Epithelial cell of prostate (primary cell): Measurements from ENCODE around the gene CREM.
"Not testable (repeated sequence)": the region's sequence is repeated elsewhere in the genome, so short reads cannot be mapped to it uniquely, and the experiment has no call there.

Experiments used
- DNase-seq: peaks from one replicate; pipeline ENCODE4 v3.0.0-alpha.2; 2011; ENCODE audit warnings: low read depth, low spot score
- H3K27ac ChIP-seq: fragments of 450-650 bp; 2 replicates; pipeline ENCODE4 v1.5.1; 2017; ENCODE audit warnings: mild to moderate bottlenecking

Gene CREM

GRCh38 chr10:35215107-35215506, 88.5 kb downstream of the CREM start:
- no peak for DNase-seq

GRCh38 chr10:35216303-35216905, 89.8 kb downstream of the CREM start:
- no peak overlapping the region for H3K27ac ChIP-seq

More at GRCh38 chr10:35215107-35215506, 88.5 kb downstream of the CREM start:
- no peak overlapping the region for H3K27ac ChIP-seq

DNA sequence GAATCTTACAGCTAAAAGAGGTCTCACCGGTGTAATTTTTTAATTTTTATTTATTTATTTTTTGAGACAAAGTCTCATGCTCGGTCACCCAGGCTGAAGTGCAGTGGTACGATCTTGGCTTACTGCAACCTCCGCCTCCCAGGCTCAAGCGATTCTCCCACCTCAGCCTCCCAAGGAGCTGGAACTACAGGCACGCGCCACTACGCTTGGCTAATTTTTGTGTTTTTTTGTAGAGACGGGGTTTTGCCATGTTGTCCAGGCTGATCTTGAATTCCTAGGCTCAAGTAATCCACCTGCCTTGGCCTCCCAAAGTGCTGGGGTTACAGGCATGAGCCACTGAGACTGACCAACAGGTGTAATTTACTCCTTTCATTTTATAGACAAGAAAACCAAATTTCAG, 90.3 kb downstream of the CREM start:
- DNase-seq, H3K27ac ChIP-seq: not testable (repeated sequence)

More at GRCh38 chr10:35216303-35216905, 89.8 kb downstream of the CREM start:
- no peak for DNase-seq

- no peak overlapping the region for H3K27ac ChIP-seq
- DNase-seq = no peak
Measured at GRCh38 chr10:35217455-35217854, 90.8 kb downstream of the CREM start.

GRCh38 chr10:35218339-35218955, 91.8 kb downstream of the CREM start:
- no peak overlapping the region for H3K27ac ChIP-seq

DNA sequence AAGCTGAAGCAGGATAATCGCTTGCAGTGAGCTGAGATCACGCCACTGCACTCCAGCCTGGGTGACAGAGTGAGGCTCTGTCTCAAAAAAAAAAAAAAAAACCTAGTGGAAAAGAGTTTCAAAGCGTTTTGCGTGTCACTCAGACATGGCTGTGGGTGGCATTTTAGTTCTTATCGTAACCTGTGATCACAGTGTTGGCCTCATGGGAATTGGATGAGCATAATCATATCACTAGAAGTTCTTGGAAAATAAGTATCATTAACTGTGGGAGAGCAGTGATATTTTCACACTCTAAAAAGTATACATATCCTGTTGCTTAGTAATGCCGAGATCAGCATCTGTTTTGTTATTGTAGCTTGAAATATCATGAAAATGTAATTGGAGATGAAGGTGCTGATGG, 92.6 kb downstream of the CREM start:
- no peak overlapping the region for H3K27ac ChIP-seq
- no peak for DNase-seq

More at GRCh38 chr10:35218339-35218955, 91.8 kb downstream of the CREM start:
- no peak for DNase-seq

- DNase-seq = no peak
Measured at GRCh38 chr10:35219891-35220890, 93.5 kb downstream of the CREM start.

DNA sequence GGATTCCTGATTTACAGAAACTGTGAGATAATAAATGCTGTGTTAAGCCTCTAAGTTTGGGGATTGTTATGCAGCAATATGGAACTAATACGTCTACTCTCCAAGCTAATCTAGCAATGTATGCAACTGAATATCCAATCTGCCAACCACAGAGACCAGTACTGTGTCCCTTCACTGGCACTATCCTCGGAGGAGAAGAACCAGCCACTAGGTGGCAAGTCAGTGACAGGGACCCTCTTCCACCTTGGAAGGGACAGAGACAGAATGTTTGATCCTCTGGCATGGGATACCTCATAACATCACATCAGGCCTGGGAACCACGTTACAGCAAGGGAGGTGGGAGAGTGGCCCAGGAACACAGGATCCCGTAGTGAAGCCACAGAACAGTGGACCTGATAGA, 96.4 kb downstream of the CREM start:
- DNase-seq = no peak
- no peak overlapping the region for H3K27ac ChIP-seq

More at GRCh38 chr10:35219891-35220890, 93.5 kb downstream of the CREM start:
- H3K27ac ChIP-seq = no peak overlapping the region

GRCh38 chr10:35224045-35224740, 97.5 kb downstream of the CREM start:
- no peak for DNase-seq
- no peak overlapping the region for H3K27ac ChIP-seq

GRCh38 chr10:35225204-35225603, 98.6 kb downstream of the CREM start:
- peak; percentile 5 for DNase-seq
- peak overlapping the region; percentile 15 for H3K27ac ChIP-seq

GRCh38 chr10:35226507-35226906, 99.9 kb downstream of the CREM start:
- DNase-seq = no peak
- no peak overlapping the region for H3K27ac ChIP-seq

- no peak for DNase-seq
- H3K27ac ChIP-seq = no peak overlapping the region
Measured at GRCh38 chr10:35228058-35228457, 101.4 kb downstream of the CREM start.

- no peak for DNase-seq
- H3K27ac ChIP-seq = no peak overlapping the region
Measured at GRCh38 chr10:35231646-35232045, 105.0 kb downstream of the CREM start.

DNA sequence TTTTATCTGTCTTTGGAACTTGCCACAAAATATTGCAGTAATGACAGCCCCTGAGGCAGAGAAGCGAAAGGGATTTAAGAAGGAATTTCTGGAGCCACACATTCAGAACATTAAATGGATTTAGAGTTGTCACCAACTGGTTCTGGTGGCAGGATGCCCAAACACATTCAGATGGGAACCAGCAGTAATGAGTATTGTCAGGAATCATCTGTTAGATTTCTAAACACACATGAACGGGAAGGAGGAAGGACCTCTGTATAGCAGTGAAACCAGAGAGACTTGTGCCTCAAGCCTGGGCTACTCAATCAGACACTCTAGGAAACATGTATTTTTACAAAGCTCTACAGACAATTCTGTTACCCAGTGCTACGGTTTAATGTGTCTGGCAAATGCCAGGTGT, 105.9 kb downstream of the CREM start:
- no peak for DNase-seq
- H3K27ac ChIP-seq = no peak overlapping the region

DNA sequence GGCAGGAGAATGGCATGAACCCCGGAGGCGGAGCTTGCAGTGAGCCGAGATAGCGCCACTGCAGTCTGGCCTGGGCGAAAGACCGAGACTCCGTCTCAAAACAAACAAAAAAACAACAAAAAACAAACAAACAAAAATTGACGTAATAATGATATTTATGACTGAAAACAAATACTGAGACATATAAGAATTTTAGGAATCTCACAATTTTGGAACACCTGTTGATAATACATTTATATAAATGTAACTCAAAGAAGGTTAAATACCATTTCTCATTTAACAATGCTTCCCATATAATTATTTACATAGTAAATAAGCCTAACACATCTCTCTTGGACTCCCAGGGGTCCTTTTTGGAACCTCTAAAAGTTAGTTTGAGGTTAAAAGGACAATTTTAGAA, 107.4 kb downstream of the CREM start:
- H3K27ac ChIP-seq = no peak overlapping the region
- DNase-seq = no peak

GRCh38 chr10:35236739-35237138, 110.1 kb downstream of the CREM start:
- no peak overlapping the region for H3K27ac ChIP-seq
- DNase-seq = no peak

DNA sequence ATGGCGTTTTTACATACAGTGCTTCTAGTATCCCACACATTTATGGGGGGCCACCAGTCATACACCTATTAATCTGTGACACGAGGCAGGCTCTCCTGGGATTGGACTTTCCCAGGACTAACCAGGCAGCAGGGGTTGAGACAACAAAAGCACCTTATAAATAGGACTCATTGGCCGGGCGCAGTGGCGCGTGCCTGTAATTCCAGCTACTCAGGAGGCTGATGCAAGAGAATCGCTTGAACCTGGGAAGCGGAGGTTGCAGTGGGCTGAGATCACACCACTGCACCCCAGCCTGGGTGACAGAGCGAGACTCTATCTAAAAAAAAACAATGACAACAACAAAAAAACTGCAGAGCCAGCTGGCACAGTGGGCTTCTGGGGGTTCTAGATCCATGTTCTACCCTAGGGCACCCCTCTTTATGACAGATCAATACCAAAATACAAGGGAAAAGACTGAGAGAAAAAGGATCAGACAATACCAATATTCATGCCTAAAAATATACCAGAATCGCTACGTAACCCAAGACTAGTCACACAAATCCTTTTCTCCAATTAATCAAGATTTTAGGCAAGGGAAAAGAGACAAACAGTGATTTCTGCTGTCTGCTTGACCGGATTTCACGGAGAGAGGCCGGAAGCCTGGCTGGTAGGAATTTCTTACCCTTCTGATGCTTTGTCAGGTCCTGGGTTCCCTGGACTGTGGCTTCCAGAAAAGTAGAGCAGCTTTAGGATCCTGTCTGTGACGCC, 111.3 kb downstream of the CREM start:
- no peak for DNase-seq
- H3K27ac ChIP-seq = no peak overlapping the region

GRCh38 chr10:35244549-35244948, 117.9 kb downstream of the CREM start:
- no peak for DNase-seq
- no peak overlapping the region for H3K27ac ChIP-seq

- H3K27ac ChIP-seq = no peak overlapping the region
- DNase-seq = no peak
Measured at GRCh38 chr10:35246770-35247343, 120.2 kb downstream of the CREM start.
